HepG2 (cell line): ENCODE data around the gene ATF6. TPM values are rescaled to one million over a fixed set of nuclear protein-coding genes. Genes with fewer than 3 reads are reported as not detected.

Experiments
- CENPX ChIP-seq: sonication (generic); formaldehyde crosslinking; IDR thresholded peaks from 2 replicates; pipeline ENCODE4 v1.9.0; 2021; ENCODE audit warnings: mild to moderate bottlenecking, missing genetic modification reagents, moderate library complexity
- GTF2F1 ChIP-seq: fragments of 150-350 bp; IDR thresholded peaks from 2 replicates; pipeline ENCODE4 v1.6.1; 2014; ENCODE audit warnings: low read length
- NFYC ChIP-seq: IDR thresholded peaks from 2 replicates; pipeline ENCODE4 v1.6.1; 2016; ENCODE audit warnings: missing genetic modification reagents, missing compliant biosample characterization
- RBM22 ChIP-seq: fragments of 200-400 bp; formaldehyde crosslinking; optimal IDR thresholded peaks from 2 replicates; pipeline ENCODE3; 2017; ENCODE audit warnings: mild to moderate bottlenecking, low read length, moderate library complexity
- ZNF12 ChIP-seq: sonication (generic); formaldehyde crosslinking; IDR thresholded peaks from 2 replicates; pipeline ENCODE4 v1.5.0; 2020; ENCODE audit warnings: missing genetic modification reagents
- ZNF225 ChIP-seq: sonication (generic); formaldehyde crosslinking; IDR thresholded peaks from 2 replicates; pipeline ENCODE4 v1.4.0; 2020; ENCODE audit warnings: mild to moderate bottlenecking, missing genetic modification reagents
- ZNF354B ChIP-seq: sonication (generic); formaldehyde crosslinking; IDR thresholded peaks from 2 replicates; pipeline ENCODE4 v1.8.0; 2022; ENCODE audit warnings: mild to moderate bottlenecking, missing genetic modification reagents
- ZNF367 ChIP-seq: sonication (generic); formaldehyde crosslinking; IDR thresholded peaks from 2 replicates; pipeline ENCODE4 v1.4.0; 2020; ENCODE audit warnings: missing genetic modification reagents, borderline replicate concordance
- ZNF777 ChIP-seq: sonication (generic); formaldehyde crosslinking; IDR thresholded peaks from 2 replicates; pipeline ENCODE4 v1.4.0; 2020; ENCODE audit warnings: missing genetic modification reagents
- ZNF83 ChIP-seq: sonication (generic); formaldehyde crosslinking; IDR thresholded peaks from 2 replicates; pipeline ENCODE4 v1.4.0; 2020; ENCODE audit warnings: missing genetic modification reagents, mild to moderate bottlenecking, borderline replicate concordance
- ZNF891 ChIP-seq: sonication (generic); formaldehyde crosslinking; IDR thresholded peaks from 2 replicates; pipeline ENCODE4 v1.5.0; 2020; ENCODE audit warnings: mild to moderate bottlenecking, missing genetic modification reagents
- polyA plus RNA-seq, 8 experiments: library from polyadenylated mRNA; depleted of rRNA in 3 of 8; stranded (reverse) in 7 of 8; unstranded in 1 of 8; fragments of >200 nt; fragmentation: Illumina TruSeq in 4 of 8; extraction: Trizol in 4 of 8; gene quantifications; 2 replicates each; pipeline versions ENCODE4 v1.2.1 to v1.2.3, GENCODE V29; 2011 to 2016; ENCODE audit warnings: low read depth in 4 of 8, missing spikeins in 1 of 8, mixed read lengths in 1 of 8; ENCODE audit not compliant: insufficient read depth in 1 of 8
- total RNA-seq, 5 experiments: library from RNA; depleted of rRNA; stranded (reverse); fragments of >200 nt; fragmentation: Illumina TruSeq; extraction: Trizol; gene quantifications; 2 replicates each; pipeline ENCODE4 v1.2.3, GENCODE V29; 2016; ENCODE audit warnings: low read depth in 1 of 5
- TF ChIP-seq, protein P1 (sequence below): sonication (generic); formaldehyde crosslinking; IDR thresholded peaks from 2 replicates; pipeline ENCODE4 v1.4.0; 2020; ENCODE audit warnings: missing genetic modification reagents, borderline replicate concordance
- TF ChIP-seq, protein P2 (sequence below): sonication (generic); formaldehyde crosslinking; IDR thresholded peaks from 2 replicates; pipeline ENCODE4 v1.5.0; 2020; ENCODE audit warnings: missing genetic modification reagents
- TF ChIP-seq, protein P3 (sequence below), 2 experiments: IDR thresholded peaks; 2 replicates each; pipeline ENCODE4 v1.6.1; 2011 to 2012; ENCODE audit warnings: low read length in 2 of 2, borderline replicate concordance in 1 of 2, low read depth in 1 of 2, mild to moderate bottlenecking in 1 of 2, moderate library complexity in 1 of 2
- TF ChIP-seq, protein P4 (sequence below): sonication (generic); formaldehyde crosslinking; IDR thresholded peaks from 2 replicates; pipeline ENCODE4 v1.8.1; 2023; ENCODE audit warnings: mild to moderate bottlenecking, moderate library complexity, missing genetic modification reagents
- TF ChIP-seq, protein P5 (sequence below): sonication (generic); formaldehyde crosslinking; IDR thresholded peaks from 2 replicates; pipeline ENCODE4 v1.4.0; 2020; ENCODE audit warnings: mild to moderate bottlenecking, missing genetic modification reagents

The ATF6 gene
- total and polyA plus RNA-seq, 2 of the 13 experiments (the other 11 are each of a cell fraction or from before 2014, with no cell fraction given) = 13.2 to 14.5 TPM

DNA sequence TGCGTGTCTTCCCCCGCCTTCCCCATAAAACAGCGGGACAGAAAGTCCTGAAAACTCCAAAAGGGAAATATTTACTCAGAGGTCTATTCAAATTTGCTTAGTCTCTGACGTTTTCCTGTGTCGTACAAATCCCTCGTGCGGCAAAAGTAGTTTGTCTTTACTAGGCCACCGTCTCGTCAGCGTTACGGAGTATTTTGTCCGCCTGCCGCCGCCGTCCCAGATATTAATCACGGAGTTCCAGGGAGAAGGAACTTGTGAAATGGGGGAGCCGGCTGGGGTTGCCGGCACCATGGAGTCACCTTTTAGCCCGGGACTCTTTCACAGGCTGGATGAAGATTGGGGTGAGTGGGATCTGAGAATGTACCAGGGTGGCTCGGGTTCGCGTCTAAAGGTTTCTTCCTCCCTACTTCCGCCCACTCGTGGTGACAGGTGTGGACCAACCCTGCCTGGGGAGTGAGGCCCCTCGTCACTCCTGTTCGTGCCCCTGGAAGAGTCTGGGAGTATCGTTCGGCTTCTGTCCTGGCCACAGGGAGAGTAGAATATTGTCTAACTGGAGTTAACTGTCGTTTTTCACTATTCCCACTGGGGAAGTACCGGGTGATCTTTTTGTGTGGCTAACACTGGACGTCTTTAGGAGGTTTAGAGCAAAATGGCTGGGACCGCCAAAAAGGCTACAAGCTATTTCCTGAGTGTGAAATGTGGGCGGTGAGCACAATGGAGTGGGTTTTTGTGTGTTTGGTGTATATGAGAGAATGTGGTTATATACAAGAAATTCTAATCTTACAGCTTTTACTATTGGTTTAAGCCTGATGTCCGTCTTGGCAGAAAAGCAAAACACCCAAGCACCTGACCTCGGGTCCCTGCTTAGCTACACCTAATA, at the start of gene ATF6 (continued):
- TF ChIP-seq, protein P1, sequence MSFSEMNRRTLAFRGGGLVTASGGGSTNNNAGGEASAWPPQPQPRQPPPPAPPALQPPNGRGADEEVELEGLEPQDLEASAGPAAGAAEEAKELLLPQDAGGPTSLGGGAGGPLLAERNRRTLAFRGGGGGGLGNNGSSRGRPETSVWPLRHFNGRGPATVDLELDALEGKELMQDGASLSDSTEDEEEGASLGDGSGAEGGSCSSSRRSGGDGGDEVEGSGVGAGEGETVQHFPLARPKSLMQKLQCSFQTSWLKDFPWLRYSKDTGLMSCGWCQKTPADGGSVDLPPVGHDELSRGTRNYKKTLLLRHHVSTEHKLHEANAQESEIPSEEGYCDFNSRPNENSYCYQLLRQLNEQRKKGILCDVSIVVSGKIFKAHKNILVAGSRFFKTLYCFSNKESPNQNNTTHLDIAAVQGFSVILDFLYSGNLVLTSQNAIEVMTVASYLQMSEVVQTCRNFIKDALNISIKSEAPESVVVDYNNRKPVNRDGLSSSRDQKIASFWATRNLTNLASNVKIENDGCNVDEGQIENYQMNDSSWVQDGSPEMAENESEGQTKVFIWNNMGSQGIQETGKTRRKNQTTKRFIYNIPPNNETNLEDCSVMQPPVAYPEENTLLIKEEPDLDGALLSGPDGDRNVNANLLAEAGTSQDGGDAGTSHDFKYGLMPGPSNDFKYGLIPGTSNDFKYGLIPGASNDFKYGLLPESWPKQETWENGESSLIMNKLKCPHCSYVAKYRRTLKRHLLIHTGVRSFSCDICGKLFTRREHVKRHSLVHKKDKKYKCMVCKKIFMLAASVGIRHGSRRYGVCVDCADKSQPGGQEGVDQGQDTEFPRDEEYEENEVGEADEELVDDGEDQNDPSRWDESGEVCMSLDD (CRISPR knock-in tag) = no peak; the same call in 1 of the 2 replicates
- TF ChIP-seq ZNF225 (no peak), ZNF12 (CRISPR knock-in tag) (no peak), CENPX (CRISPR knock-in tag) (no peak), RBM22 (no peak), ZNF367 (CRISPR knock-in tag) (no peak), ZNF83 (CRISPR knock-in tag) (no peak), ZNF891 (0 out of 2 replicates have a peak, but pooled peaks have one; percentile 40), NFYC (CRISPR knock-in tag) (no peak), ZNF354B (CRISPR knock-in tag) (no peak), GTF2F1 (no peak), ZNF777 (CRISPR knock-in tag) (no peak)
- TF ChIP-seq, protein P2, sequence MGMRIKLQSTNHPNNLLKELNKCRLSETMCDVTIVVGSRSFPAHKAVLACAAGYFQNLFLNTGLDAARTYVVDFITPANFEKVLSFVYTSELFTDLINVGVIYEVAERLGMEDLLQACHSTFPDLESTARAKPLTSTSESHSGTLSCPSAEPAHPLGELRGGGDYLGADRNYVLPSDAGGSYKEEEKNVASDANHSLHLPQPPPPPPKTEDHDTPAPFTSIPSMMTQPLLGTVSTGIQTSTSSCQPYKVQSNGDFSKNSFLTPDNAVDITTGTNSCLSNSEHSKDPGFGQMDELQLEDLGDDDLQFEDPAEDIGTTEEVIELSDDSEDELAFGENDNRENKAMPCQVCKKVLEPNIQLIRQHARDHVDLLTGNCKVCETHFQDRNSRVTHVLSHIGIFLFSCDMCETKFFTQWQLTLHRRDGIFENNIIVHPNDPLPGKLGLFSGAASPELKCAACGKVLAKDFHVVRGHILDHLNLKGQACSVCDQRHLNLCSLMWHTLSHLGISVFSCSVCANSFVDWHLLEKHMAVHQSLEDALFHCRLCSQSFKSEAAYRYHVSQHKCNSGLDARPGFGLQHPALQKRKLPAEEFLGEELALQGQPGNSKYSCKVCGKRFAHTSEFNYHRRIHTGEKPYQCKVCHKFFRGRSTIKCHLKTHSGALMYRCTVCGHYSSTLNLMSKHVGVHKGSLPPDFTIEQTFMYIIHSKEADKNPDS (CRISPR knock-in tag) = no peak
- TF ChIP-seq, protein P3, sequence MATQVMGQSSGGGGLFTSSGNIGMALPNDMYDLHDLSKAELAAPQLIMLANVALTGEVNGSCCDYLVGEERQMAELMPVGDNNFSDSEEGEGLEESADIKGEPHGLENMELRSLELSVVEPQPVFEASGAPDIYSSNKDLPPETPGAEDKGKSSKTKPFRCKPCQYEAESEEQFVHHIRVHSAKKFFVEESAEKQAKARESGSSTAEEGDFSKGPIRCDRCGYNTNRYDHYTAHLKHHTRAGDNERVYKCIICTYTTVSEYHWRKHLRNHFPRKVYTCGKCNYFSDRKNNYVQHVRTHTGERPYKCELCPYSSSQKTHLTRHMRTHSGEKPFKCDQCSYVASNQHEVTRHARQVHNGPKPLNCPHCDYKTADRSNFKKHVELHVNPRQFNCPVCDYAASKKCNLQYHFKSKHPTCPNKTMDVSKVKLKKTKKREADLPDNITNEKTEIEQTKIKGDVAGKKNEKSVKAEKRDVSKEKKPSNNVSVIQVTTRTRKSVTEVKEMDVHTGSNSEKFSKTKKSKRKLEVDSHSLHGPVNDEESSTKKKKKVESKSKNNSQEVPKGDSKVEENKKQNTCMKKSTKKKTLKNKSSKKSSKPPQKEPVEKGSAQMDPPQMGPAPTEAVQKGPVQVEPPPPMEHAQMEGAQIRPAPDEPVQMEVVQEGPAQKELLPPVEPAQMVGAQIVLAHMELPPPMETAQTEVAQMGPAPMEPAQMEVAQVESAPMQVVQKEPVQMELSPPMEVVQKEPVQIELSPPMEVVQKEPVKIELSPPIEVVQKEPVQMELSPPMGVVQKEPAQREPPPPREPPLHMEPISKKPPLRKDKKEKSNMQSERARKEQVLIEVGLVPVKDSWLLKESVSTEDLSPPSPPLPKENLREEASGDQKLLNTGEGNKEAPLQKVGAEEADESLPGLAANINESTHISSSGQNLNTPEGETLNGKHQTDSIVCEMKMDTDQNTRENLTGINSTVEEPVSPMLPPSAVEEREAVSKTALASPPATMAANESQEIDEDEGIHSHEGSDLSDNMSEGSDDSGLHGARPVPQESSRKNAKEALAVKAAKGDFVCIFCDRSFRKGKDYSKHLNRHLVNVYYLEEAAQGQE (IDR thresholded peaks at IDR 0.05; ENCODE audit: borderline replicate concordance in 1 of 2, low read depth in 1 of 2, low read length in 2 of 2) = peak in 1 of 2 experiments; percentile 78; a peak in 2 of 4 replicates
- TF ChIP-seq, protein P4, sequence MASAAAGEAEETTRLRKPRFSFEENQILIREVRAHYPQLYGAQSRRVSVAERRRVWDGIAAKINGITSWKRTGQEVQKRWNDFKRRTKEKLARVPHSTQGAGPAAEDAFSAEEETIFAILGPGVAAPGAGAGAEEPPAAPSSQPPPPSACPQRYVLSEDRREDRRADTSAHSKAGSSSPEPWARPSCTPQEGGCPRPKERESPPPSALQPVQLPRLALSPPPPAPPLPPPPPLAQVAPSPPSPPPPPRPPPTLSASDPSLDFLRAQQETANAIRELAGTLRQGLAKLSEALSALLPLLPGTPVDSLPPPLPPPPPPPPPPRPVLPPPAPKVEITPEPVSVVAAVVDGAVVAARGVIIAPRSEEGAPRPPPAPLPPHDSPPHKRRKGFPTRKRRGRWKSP (CRISPR knock-in tag) = peak; percentile 66; the same call in 1 of the 2 replicates
- TF ChIP-seq, protein P5, sequence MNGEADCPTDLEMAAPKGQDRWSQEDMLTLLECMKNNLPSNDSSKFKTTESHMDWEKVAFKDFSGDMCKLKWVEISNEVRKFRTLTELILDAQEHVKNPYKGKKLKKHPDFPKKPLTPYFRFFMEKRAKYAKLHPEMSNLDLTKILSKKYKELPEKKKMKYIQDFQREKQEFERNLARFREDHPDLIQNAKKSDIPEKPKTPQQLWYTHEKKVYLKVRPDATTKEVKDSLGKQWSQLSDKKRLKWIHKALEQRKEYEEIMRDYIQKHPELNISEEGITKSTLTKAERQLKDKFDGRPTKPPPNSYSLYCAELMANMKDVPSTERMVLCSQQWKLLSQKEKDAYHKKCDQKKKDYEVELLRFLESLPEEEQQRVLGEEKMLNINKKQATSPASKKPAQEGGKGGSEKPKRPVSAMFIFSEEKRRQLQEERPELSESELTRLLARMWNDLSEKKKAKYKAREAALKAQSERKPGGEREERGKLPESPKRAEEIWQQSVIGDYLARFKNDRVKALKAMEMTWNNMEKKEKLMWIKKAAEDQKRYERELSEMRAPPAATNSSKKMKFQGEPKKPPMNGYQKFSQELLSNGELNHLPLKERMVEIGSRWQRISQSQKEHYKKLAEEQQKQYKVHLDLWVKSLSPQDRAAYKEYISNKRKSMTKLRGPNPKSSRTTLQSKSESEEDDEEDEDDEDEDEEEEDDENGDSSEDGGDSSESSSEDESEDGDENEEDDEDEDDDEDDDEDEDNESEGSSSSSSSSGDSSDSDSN (CRISPR knock-in tag) = peak; percentile 48; the same call in 1 of the 2 replicates
